ENCODE measurements around the gene PRDM8. TPM values are rescaled to one million over a fixed set of nuclear protein-coding genes. Genes with fewer than 3 reads are reported as not detected.

PRDM8 gene
- polyA plus RNA-seq, 2 of the 4 experiments (the other 2 are of a cell fraction): 0.10 to 0.14 TPM

GRCh38 chr4:80233390-80233789 is 36.1 kb downstream of the PRDM8 start:
- no peak for ATAC-seq
- DNase-seq (ENCODE audit: low read depth in 1 of 2, low spot score in 1 of 2): no peak
- Histone ChIP-seq H3K4me3 (no peak overlapping the region), H3K27ac (no peak overlapping the region), H3K9me3 (no peaks in the 10 kb centered on the region), H3K4me2 (no peak overlapping the region), H3K4me1 (peaks cover 25% of the 10 kb centered on the region)
- FAIRE-seq: no peak
- ChIA-PET CTCF (no interaction called here), POLR2A (no interaction called here)
- WGBS (ENCODE audit: missing lambda C conversion rate): 75% methylated on average over 4 of the region's 4 CpGs
- TF ChIP-seq PBX3 (IDR thresholded peaks at IDR 0.05) (no peak), ZSCAN20 (CRISPR knock-in tag; IDR thresholded peaks at IDR 0.05) (no peak), E2F6 (IDR thresholded peaks at IDR 0.05; ENCODE audit: borderline replicate concordance, low read depth) (no peak), HEYL (CRISPR knock-in tag; IDR thresholded peaks at IDR 0.05) (no peak), ZNF302 (CRISPR knock-in tag; IDR thresholded peaks at IDR 0.05) (no peak), NR3C1 (IDR thresholded peaks at IDR 0.05) (no peak), FOXS1 (CRISPR knock-in tag; IDR thresholded peaks at IDR 0.05) (no peak), JUNB (IDR thresholded peaks at IDR 0.05) (no peak), NFE2L2 (conservative IDR thresholded peaks at IDR 0.05; ENCODE audit: low read length) (no peak), POLR2AphosphoS2 (conservative IDR thresholded peaks at IDR 0.05; ENCODE audit: low read length) (no peak), TP53 (CRISPR knock-in tag; IDR thresholded peaks at IDR 0.05) (no peak), CTCF (IDR thresholded peaks at IDR 0.05) (no peak), CEBPB (IDR thresholded peaks at IDR 0.05) (no peak), BHLHE40 (IDR thresholded peaks at IDR 0.05; ENCODE audit: low read depth, low read length) (no peak), RFX5 (IDR thresholded peaks at IDR 0.05) (no peak), EP300 (IDR thresholded peaks at IDR 0.05) (no peak), RARB (CRISPR knock-in tag; IDR thresholded peaks at IDR 0.05) (no peak), ATOH8 (CRISPR knock-in tag; IDR thresholded peaks at IDR 0.05; ENCODE audit: low read depth) (no peak)

- 0% methylated on average over 1 of the region's 1 CpG for WGBS (ENCODE audit: missing lambda C conversion rate)
- Histone ChIP-seq H3K9me3 (no peaks in the 10 kb centered on the region), H3K4me2 (peak overlapping the region; percentile 40), H3K27ac (no peak overlapping the region; a peak in 1 of 6 replicates), H3K4me3 (no peak overlapping the region), H3K4me1 (peaks cover 25% of the 10 kb centered on the region)
- FAIRE-seq (no peak), DNase-seq (ENCODE audit: low read depth in 1 of 2, low spot score in 1 of 2) (peak in 1 of 2 experiments; percentile 10), ATAC-seq (peak in 1 of 2 experiments; percentile 66; a peak in 3 of 6 replicates)
- ChIA-PET POLR2A (no interaction called here), CTCF (interaction anchor here (1.0 kb wide), 2 partner anchors 9 to 33 kb away, joined by 3 read pairs; no protein-coding TSS in a partner anchor)
- no peak for TF ChIP-seq NFE2L2 (conservative IDR thresholded peaks at IDR 0.05; ENCODE audit: low read length)
- no peak for TF ChIP-seq E2F6 (IDR thresholded peaks at IDR 0.05; ENCODE audit: borderline replicate concordance, low read depth)
- no peak for TF ChIP-seq KDM5A (IDR thresholded peaks at IDR 0.05)
- no peak for TF ChIP-seq SREBF2 (IDR thresholded peaks at IDR 0.05)
- TF ChIP-seq JUNB (IDR thresholded peaks at IDR 0.05): 0 out of 2 replicates have a peak, but pooled peaks have one; percentile 15
- no peak for TF ChIP-seq CTCF (IDR thresholded peaks at IDR 0.05)
- no peak for TF ChIP-seq JUN (IDR thresholded peaks at IDR 0.05)
- TF ChIP-seq CHD2 (IDR thresholded peaks at IDR 0.05; ENCODE audit: low read length, partially characterized antibody): no peak
- TF ChIP-seq USF2 (IDR thresholded peaks at IDR 0.05): no peak
- TF ChIP-seq HMGXB4 (CRISPR knock-in tag; IDR thresholded peaks at IDR 0.05; ENCODE audit: borderline replicate concordance): no peak
- no peak for TF ChIP-seq FOSL2 (IDR thresholded peaks at IDR 0.05)
- TF ChIP-seq FOSL2 (CRISPR knock-in tag; IDR thresholded peaks at IDR 0.05): peak; percentile 50
- no peak for TF ChIP-seq EHF (CRISPR knock-in tag; IDR thresholded peaks at IDR 0.05)
- TF ChIP-seq HDAC2 (IDR thresholded peaks at IDR 0.05): no peak
- no peak for TF ChIP-seq ESRRA (IDR thresholded peaks at IDR 0.05; ENCODE audit: borderline replicate concordance, low read length)
These were observed 38.1 kb downstream of the PRDM8 start for GRCh38 chr4:80235451-80235850.
